ENCODE measurements around the gene SNRPE. TPM values are rescaled to one million over a fixed set of nuclear protein-coding genes. Genes with fewer than 3 reads are reported as not detected.

SNRPE gene
- total RNA-seq, 6 experiments from 2014 or later, result 17.0 to 46.2 (median 36.5) TPM

GRCh38 chr1:203916756-203917155 is 55.4 kb downstream of the SNRPE start:
- WGBS (ENCODE audit: insufficient coverage, low coverage, low lambda C conversion rate, missing lambda C conversion rate), result 80% methylated on average over 2 of the region's 2 CpGs
- TF ChIP-seq POLR2A (IDR thresholded peaks at IDR 0.05), result no peak
- TF ChIP-seq CTCF (IDR thresholded peaks at IDR 0.05), result no peak
- no peak for DNase-seq

More at GRCh38 chr1:203916756-203917155, 55.4 kb downstream of the SNRPE start:
- no peak for ATAC-seq
- peaks cover 0 to 13% (median 1%) of the 10 kb centered on the region in 4 donors for H3K4me1 ChIP-seq
- no peaks in the 10 kb centered on the region for H3K36me3 ChIP-seq
- H3K27ac ChIP-seq, result no peak overlapping the region
- no peaks in the 10 kb centered on the region for H3K9me3 ChIP-seq
- intact Hi-C loops (cut with DNase I), result no loop called here
- no peak overlapping the region for H3K4me3 ChIP-seq
- H3K27me3 ChIP-seq, result no peaks in the 10 kb centered on the region

Small RNA genes lying within 50 kb of the gene (small RNA-seq; reads per million reads assigned to genes)
- 0 reads per million in 2 experiments for gene HSPE1P6

Other genes with a start within 250 kb of the SNRPE start
- 10 to 100 TPM in 4 of 6 experiments, 1 to 10 TPM in 2; 8.7 to 59.3 (median 23.3) TPM for gene ATP2B4, start 234.8 kb upstream of the SNRPE start, total RNA-seq
- under 1 TPM; 0.06 to 0.47 (median 0.30) TPM for gene LAX1, start 96.4 kb upstream of the SNRPE start, total RNA-seq
- 10 to 100 TPM; 11.8 to 24.1 (median 17.5) TPM for gene ZBED6, start 66.0 kb upstream of the SNRPE start, total RNA-seq
- gene ZC3H11A, start 66.0 kb upstream of the SNRPE start, total RNA-seq, result 10 to 100 TPM; 22.8 to 47.7 (median 31.8) TPM
- gene SOX13, start 211.5 kb downstream of the SNRPE start, total RNA-seq, result 10 to 100 TPM; 12.5 to 29.1 (median 17.1) TPM